Stimulated activated CD8-positive, alpha-beta memory T cell treated with anti-CD3 and anti-CD28 coated beads, Interleukin-7, amount 100 ng/mL, for 4 hours (primary cell): ENCODE data around the gene ZNF212.
"Not testable (repeated sequence)": the region's sequence is repeated elsewhere in the genome, so short reads cannot be mapped to it uniquely, and the experiment has no call there.

ENCODE experiments used
- DNase-seq, 2 donors: peaks; one replicate each; pipeline ENCODE4 v3.0.0-alpha.2; 2020; ENCODE audit warnings: low read depth in 2 of 2

ZNF212 gene

DNA sequence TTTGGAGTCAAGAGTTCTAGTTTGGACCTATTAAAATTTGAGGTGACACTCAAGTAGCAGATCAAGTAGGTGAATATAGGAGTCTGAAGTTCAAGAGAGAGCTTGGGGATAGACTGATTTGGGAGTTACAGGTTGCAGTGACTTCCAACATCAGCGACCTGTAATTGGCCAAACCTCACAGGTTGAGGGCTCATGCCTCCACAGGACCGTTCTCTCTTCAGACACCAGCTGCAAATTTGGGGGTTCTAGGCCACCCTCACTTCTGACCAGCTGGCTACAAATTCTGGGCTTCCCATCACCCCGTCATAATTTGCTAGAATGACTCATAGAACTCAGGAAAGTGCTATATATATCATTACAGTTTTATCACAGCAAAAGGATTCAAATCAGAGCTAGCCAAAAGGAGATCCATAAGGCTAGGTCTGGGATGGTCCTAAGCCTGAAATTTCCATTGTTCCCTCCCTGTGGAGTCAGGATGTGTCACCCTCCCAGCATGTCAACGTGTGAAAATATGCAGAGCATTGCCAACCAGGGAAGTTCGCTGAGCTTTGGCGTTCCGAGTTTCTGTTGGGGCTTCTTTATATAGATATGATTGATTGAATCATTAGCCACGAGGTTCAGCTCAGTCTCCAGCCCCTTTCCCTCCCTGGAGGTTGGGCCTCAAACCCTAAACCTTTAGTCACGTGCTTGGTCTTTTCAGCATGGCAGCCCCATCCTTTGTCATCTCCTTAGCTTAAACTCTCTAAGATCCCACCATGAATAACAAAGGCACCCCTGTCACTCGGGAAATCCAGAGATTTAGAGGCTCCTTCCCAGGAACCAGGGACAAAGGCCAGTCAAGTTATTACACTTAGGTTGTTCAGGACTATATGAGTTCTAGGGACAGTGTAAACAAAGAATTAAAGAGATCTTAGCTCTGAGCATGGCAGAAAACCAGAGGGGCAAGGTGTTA, 20.7 kb upstream of the ZNF212 start:
- no peak for DNase-seq

DNA sequence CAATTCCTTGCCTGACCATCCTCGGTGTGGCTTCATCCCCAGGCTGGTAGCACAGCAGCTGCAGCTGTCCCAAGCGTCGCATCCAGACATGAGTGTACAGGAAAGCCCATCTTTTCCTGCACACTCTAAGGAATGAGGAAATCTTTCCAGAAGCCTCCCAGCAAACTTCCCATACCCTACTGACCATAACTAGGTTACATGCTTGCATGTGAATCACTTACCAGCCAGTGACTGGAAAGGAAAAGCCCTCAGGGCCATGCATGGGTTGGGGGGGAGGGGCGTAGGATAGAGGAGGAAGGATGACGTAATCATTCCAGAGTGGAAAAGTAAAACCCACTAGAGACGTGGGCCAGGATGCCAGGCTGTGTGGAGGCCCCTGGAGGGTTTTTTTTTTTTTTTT, 18.9 kb upstream of the ZNF212 start:
- no peak for DNase-seq

DNA sequence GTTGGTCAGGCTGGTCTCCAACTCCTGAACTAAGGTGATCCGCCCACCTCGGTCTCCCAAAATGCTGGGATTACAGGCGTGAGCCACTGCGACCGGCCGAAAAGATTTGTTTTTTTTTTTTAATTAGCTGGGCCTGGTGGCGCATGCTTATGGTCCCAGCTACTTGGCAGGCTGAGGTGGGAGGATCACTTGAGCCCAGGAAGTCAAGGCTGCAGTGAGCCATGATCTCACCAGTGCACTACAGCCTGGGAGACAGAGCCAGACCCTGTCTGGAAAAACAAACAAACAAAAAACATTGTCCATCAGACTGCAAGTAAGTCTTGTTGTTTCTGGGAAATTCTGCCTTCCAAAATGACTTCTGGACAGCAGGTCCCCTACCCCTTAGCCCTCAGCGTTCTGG, 16.3 kb upstream of the ZNF212 start:
- no peak for DNase-seq

DNA sequence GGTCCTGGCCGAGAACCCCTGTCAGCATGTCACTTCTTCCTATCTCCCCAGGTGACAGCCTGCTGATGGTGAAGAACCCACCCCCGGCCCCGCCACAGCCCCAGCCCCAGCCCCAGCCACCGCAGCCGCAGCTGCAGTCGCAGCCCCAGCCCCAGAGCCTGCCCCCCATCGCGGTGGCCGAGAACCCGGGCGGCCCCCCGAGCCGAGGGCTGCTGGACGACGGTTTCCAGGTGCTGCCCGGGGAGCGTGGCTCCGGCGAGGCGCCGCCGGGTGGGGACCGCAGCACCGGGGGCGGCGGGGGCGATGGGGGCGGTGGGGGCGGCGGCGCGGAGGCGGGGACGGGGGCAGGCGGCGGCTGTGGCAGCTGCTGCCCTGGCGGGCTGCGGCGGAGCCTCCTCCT, 15.7 kb upstream of the ZNF212 start:
- no peak for DNase-seq

DNA sequence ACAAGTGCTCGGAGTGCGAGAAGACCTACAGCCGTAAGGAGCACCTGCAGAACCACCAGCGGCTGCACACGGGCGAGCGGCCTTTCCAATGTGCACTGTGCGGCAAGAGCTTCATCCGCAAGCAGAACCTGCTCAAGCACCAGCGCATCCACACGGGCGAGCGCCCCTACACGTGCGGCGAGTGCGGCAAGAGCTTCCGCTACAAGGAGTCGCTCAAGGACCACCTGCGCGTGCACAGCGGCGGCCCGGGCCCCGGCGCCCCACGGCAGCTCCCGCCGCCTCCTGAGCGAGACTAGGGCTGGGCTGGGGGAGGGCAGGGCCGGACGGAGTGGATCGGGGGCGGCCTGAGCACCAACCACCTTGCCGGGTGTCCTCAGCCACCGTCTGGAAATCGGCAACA, 15.1 kb upstream of the ZNF212 start:
- DNase-seq: no peak

DNA sequence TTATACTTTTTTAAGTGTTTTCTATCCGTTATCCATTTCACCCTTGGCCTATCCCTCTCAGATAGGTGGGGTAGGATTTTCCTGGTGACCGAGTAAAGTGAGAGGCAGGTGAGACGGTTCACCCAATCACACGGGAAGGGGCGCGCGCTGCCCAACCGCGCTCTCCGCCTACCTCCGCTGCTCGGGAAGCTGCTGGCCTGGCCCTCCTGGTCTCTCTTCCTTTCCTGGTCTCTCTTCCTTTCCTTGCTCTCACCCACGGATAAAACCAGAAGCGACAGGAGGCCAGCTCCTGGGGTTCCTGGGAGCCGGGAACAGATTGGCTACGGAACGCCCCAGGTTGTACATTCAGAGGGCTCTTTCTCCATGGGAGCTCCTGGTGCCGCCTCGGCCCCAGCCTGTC, 14.3 kb upstream of the ZNF212 start:
- DNase-seq: no peak

DNA sequence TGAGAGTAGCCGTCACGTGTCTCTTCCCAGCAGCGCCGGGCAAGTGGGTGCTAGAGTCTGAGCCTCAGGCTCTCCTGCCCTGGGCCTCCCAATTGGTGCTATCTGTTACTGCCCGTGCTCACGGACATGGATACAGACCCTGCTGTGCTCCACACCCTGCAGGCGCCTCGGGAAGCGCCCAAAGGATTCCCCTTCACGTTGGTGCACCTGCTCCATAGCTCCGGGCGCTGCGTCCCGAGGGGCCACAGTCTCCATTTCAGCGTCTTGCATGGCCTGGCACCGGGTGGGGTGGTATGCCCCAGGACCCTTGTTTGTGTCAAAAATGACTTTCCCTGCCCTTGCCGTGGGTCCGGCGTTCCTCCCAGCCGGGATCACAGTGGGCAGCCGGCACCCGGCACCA, 13.8 kb upstream of the ZNF212 start:
- DNase-seq: no peak

DNA sequence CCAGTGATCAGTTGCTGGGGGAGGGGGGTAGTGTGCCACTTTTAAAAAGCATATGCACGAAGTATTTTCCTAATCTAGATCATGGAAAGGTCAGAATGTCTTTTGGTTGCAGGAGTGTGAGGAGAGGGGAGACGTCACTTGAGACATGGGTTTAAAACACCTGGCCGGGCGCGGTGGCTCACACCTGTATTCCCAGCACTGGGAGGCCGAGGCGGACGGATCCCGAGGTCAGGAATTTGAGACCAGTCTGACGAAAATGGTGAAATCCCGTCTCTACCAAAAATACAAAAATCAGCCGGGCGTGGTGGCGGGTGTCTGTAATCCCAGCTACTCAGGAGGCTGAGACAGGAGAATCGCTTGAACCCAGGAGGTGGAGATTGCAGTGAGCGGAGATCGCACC, 13.1 kb upstream of the ZNF212 start:
- not testable (repeated sequence) for DNase-seq

DNA sequence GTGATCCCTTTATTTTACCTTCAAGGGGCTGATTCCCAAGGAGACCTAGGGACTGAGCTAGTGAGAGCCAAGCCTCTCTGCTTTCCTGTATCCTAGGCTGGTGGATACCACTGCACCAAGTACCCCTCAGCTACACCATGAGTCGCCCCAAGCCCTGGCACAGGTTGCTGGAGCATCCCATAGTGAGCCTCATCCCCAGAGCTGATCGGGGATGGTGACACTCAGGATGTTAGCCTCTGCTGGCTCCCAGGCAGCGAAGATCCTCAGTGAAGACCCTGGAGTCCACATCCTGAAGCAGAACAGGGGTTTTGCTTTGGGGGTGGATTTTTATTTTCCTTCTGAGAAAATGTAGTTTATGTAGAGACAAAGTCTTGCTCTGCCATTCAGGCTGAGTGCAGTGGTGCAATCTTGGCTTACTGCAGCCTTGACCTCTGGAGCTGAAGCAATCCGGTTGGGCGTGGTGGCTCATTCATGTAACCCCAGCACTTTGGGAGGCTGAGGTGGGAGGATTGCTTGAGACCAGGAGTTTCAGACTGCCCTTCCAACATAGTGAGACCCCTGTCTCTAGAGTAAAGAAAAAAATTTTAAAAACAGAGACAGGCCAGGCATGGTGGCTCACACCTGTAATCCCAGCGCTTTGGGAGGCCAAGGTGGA, 12.5 kb upstream of the ZNF212 start:
- DNase-seq: no peak

DNA sequence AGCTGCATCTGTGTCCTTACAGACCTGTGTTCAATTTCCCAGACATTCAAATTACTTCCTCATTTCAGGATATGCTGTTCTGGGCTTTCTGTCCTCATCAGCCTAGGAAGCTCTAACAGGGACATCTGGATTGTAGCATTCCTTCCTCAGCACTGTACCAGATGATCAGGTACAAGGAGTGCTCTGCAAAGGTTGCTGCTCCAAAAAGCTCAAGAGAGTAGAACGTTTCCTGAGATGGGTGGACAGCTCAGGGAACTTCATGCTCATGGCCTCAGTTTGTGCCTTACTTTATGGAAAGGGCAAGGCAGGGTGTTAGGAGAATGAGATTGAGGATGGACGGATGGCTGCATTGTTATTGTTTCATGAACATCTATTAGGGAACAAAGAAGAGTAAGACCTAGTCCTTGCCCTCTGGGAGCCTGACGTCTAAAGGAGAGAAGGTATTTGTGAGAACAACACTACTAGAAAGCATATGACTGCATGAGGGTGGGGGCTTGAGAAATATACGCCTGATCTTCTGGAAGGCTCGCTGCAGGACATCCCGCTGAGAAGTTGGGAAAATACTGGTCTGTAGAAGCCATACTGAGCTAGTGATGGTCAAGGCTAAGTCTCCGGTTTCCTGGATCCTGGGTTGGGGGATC, 10.5 kb upstream of the ZNF212 start:
- no peak for DNase-seq

DNA sequence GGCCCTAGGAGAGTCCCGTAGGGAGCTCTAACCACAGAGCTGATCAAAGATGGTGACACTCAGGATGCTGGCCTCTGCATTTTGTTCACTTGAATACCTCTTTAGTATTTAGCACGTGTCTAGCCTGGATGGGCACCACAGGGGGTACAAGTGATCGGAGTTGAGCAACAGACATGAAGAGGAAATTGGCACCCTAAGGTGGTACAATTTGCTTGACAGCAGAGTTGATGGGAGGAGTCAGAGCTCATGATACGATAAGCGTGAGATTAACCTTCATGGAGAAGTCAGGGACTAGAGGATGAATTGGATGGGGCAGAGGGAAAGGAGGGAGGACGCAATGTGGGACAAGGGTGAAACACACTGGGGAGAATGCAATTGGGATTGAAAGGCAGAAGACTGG, 9.9 kb upstream of the ZNF212 start:
- DNase-seq: no peak

DNA sequence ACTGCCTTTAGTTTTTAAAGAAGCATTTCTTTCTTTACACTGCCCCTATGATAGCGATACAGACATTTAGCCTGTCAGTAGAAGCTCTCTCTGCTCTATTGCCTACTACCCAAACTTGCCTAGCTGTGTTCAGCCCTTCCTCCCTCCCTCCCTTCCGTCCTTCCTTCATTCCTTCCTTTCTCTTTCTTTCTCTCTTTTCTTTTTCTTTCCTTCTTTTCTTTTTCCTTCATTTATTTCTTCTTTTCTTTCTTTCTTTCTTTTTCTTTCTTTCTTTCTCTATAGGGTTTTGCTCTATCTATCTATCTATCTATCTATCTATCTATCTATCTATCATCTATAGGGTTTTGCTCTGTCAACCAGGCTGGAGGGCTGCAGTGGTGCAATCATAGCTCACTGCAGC, 7.1 kb upstream of the ZNF212 start:
- DNase-seq: no peak

DNA sequence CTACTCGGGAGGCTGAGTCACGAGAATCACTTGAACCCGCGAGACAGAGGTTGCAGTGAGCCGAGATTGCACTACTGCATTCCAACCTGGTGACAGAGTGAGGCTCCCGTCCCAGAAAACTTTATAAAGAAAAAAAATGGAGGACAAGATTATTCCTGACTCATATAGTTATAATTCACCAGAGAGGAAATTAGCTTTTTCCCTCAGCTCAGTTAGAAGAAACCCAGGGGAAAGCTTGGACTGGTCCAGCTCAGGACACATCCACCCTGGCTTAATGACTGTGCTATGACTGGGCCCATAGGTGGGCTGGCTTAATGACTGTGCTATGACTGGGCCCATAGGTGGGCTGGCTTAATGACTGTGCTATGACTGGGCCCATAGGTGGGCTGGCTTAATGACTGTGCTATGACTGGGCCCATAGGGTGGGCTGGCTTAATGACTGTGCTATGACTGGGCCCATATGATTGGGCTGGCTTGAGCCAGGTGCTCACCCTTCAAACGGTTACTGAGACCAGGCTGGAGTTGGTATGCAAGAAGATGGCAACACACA, 5.7 kb upstream of the ZNF212 start:
- DNase-seq: not testable (repeated sequence)

DNA sequence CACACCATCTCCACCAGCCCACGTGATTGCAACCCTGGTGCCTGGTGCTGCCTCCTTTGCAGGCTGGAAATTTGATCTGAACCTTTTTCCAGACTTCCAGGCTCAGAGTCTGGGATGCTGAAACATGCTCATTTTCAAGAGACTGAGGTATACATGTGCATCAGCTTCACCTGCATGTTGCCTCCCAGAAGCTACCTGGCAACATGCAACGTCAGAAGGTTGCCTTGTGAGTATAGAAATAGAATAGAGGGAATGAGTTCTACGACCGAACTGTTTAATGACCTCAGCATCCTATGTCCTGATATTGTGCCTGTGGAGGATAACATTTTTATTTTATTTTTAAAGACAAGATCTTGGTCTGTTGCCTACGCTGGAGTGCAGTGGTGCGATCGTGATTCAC, 1.9 kb upstream of the ZNF212 start:
- DNase-seq: no peak

DNA sequence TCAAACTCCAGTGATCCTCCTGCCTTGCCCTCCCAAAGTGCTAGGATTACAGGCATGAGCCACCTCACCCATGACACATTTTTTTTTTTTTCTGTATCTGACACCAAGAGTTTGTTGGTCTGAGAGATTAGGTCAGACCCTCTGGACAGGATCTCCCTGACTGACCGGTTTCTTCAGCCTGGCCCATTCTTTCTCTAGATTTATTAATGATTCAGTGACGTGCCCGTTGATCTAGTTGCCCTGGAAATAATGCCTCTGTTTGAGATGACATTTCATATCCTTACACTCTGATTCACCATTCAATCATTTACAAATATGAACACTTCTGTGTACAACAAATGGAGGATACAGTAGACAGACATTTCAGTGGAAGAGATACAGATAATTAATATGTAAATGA, 1.4 kb upstream of the ZNF212 start:
- DNase-seq: no peak

DNA sequence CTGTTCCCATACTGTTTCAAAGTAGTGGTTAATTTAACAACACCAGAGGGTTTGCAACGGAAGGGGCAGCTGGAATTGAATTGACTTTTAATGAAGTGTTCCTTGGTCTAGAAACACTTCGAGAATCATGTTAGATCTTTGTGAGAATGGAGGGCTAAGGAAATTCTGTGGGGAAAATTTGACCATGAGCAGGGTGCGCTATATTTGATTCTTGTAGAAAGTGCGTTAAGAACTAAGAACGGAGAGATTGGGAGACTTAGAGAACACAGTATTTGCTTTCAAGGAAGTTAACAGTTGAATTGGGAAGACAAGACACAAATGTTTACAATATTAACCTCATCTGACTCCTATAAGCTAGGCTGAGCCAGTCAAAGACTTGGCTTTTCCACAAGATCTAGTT, 1.2 kb downstream of the ZNF212 start:
- no peak for DNase-seq

DNA sequence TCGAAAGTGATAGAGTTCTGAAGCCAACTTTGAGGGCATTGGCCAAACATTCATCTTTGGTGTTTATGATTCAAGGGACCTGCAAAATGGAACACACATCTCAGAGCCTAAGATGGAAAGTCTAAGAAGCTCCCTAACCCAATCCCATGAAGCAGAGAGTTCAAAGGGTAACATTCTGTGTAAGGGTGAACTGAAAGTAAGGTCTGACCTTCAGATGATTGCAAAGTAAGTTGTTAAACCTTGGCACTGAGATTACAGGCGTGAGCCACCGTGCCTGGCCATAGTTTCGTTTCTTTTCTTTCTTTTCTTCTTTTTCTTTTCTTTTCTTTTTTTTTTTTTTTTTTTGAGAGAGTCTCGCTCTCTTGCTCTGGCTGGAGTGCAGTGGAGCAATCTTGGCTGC, 2.2 kb downstream of the ZNF212 start:
- DNase-seq: no peak

DNA sequence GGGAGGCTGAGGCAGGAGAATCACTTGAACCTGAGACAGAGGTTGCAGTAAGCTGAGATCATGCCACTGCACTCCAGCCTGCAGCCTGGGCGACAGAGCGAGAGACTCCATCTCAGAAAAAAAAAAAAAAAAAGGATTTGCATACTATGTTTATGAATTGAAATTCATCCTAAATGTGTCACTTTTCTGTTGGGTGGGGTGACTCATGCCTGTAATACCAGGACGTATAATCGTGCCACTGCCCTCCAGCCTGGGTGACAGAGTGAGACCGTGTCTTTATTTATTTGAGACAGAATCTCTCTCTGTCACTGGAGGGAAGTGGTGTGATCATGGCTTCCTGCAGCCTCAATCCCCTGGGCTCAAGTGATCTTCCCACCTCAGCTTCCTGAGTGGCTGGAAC, 5.8 kb downstream of the ZNF212 start:
- DNase-seq: no peak

DNA sequence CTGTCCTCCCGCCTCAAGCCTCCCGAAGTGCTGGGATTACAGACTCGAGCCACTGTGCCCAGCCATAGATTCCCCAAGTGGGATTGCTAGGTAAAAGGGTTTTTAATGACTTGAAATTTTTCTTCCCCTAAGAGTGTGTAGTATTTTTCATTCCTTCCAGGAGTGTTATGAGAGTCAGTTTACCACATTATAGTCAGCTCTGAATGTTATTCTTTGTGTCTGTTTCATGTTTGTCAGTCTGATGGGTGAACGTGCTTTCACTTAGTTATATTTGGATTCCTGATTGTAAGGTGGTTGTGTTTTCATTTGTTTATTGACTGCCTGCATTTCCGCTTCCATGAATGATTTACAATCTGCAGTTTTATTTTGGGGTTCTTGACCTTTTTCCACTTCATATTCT, 6.3 kb downstream of the ZNF212 start:
- DNase-seq: no peak

DNA sequence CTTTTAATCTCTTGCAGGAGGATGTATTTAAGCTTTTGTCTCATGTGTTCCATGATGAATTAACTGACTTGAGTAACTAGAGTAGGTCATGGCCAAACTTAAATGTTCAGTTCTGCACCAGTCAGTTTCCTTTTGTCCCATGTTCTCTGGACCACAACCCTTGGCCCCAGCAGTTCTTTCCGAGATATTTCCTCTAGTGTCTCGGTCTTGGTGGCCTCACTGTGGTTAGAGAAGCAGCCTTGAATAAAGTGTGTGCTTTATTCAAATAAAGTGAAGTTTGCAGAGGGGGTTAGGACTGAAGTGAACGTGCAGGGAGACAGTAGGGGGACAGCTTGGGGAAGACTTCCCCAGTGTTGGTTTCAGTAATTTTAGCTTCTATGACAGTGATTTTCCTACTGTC, 9.3 kb downstream of the ZNF212 start:
- DNase-seq: no peak

DNA sequence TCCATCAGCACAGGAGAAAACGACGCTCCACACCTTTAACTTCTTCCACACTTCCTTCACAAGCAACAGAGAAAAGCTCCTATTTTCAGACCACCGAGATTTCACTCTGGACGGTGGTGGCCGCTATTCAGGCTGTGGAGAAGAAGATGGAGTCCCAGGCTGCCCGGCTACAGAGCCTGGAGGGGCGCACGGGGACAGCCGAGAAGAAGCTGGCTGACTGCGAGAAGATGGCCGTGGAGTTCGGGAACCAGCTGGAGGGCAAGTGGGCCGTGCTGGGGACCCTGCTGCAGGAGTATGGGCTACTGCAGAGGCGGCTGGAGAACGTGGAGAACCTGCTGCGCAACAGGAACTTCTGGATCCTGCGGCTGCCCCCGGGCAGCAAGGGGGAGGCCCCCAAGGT, 10.7 kb downstream of the ZNF212 start:
- DNase-seq: not testable (repeated sequence)

DNA sequence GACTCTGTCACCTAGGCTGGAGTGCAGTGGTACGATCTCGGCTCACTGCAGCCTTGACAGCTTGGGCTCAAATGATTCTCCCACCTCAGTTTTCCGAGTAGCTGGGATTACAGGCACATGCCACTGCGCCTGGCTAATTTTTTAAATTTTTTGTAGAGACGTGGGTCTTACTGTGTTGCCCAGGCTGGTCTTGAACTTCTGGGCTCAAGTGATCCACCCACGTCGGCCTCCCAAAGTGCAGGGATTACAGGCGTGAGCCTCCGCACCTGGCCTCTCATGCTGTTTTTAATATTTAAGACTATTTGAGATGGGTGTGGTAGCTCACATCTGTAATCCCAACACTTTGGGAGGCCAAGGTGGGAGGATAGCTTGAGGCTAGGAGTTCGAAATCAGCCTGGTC, 12.1 kb downstream of the ZNF212 start:
- DNase-seq: not testable (repeated sequence)

DNA sequence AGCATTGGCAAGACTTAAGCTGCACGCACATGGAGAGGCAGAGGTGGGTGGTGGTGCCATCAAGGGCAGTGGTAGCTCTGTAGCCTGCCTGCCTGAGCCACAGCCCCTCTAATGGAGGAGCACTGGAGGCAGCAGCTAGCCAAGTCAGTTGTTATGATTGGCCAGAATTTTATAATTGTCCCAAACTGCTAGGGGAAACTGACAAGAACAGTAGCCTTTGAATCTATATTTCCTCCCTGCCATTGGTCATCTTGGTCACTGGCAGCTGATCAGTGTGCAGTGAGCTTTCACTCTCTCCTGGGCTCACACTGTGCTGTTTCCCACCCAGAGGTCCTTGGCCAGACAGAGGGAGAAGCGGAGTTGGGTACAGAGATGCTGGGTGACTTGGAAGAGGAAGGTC, 12.9 kb downstream of the ZNF212 start:
- DNase-seq: no peak
